Transverse colon (tissue), 4 donors: ENCODE results near the gene FAM50B.

ENCODE experiments used
- EP300 ChIP-seq: sonication (generic); formaldehyde crosslinking; IDR thresholded peaks from one replicate; pipeline ENCODE4 v1.6.1; 2017; ENCODE audit warnings: antibody characterized with exemption, low read depth
- POLR2A ChIP-seq: fragments of 450-650 bp; IDR thresholded peaks from one replicate; pipeline ENCODE4 v1.6.1; 2016; ENCODE audit warnings: antibody characterized with exemption, mild to moderate bottlenecking, moderate library complexity
- POLR2AphosphoS5 ChIP-seq, 3 donors: sonication (generic); formaldehyde crosslinking; IDR thresholded peaks; one replicate each; pipeline ENCODE4 v1.6.1; 2016; ENCODE audit warnings: antibody characterized with exemption in 3 of 3
- TF ChIP-seq, protein P1 (sequence below), 5 experiments: fragments of 200-600 bp in 3 of 5; fragments of 450-650 bp in 2 of 5; sonication (generic) in 3 of 5; IDR thresholded peaks; 1 replicate in 2 of 5; 2 replicates in 3 of 5; pipeline ENCODE4 v1.5.1; 2016 to 2017; ENCODE audit warnings: antibody characterized with exemption in 5 of 5, inconsistent platforms in 3 of 5, mild to moderate bottlenecking in 2 of 5, moderate library complexity in 1 of 5

DNA sequence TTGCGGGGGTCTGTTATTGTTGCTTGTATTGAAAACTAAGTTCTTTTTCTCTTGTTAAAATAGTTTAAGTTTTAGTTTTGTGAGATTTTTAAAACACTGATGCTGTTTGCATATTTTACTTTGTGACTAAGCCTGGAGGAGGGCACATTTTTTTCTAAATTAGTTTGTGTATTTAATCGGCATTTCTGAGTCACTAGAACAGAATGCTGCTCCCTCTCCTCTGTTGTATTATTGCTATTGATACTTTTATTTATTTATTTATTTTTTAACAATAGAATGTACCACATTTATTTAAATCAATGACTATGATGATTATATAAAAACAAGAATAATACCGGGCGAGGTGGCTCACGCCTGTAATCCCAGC, 5.1 kb upstream of the FAM50B start:
- TF ChIP-seq, protein P1, sequence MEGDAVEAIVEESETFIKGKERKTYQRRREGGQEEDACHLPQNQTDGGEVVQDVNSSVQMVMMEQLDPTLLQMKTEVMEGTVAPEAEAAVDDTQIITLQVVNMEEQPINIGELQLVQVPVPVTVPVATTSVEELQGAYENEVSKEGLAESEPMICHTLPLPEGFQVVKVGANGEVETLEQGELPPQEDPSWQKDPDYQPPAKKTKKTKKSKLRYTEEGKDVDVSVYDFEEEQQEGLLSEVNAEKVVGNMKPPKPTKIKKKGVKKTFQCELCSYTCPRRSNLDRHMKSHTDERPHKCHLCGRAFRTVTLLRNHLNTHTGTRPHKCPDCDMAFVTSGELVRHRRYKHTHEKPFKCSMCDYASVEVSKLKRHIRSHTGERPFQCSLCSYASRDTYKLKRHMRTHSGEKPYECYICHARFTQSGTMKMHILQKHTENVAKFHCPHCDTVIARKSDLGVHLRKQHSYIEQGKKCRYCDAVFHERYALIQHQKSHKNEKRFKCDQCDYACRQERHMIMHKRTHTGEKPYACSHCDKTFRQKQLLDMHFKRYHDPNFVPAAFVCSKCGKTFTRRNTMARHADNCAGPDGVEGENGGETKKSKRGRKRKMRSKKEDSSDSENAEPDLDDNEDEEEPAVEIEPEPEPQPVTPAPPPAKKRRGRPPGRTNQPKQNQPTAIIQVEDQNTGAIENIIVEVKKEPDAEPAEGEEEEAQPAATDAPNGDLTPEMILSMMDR (IDR thresholded peaks at IDR 0.05) = no peak
- TF ChIP-seq POLR2AphosphoS5 (IDR thresholded peaks at IDR 0.05) (no peak), POLR2A (no peak), EP300 (no peak)
